Stimulated activated effector memory CD8-positive, alpha-beta T cell treated with anti-CD3 and anti-CD28 coated beads, Interleukin-12 subunit alpha, Interleukin-12 subunit beta, amount 100 ng/mL, for 72 hours (primary cell): ENCODE results near the gene SMAD2.
"Not testable (repeated sequence)": the region's sequence is repeated elsewhere in the genome, so short reads cannot be mapped to it uniquely, and the experiment has no call there.

Experiments
- ATAC-seq: fragments of 150-1000 bp; cut with Tn5 transposase; 2 replicates; pipeline ENCODE4 v1.10.0; 2021
- DNase-seq, 2 donors: peaks; one replicate each; pipeline ENCODE4 v3.0.0; 2021 to 2022; ENCODE audit warnings: low spot score in 2 of 2
- H3K27ac Mint-ChIP-seq: one replicate; pipeline ENCODE4 v1.8.0; 2022; ENCODE audit warnings: mild to moderate bottlenecking, mixed read lengths
- H3K36me3 Mint-ChIP-seq: one replicate; pipeline ENCODE4 v1.8.0; 2022; ENCODE audit warnings: mild to moderate bottlenecking, mixed read lengths
- H3K4me1 Mint-ChIP-seq: one replicate; pipeline ENCODE4 v1.8.0; 2022; ENCODE audit warnings: mixed read lengths
- H3K4me3 Mint-ChIP-seq: one replicate; pipeline ENCODE4 v1.8.0; 2022; ENCODE audit warnings: mild to moderate bottlenecking, mixed read lengths
- H3K9me3 Mint-ChIP-seq: one replicate; pipeline ENCODE4 v1.8.0; 2022; ENCODE audit warnings: mixed read lengths

Gene SMAD2

DNA sequence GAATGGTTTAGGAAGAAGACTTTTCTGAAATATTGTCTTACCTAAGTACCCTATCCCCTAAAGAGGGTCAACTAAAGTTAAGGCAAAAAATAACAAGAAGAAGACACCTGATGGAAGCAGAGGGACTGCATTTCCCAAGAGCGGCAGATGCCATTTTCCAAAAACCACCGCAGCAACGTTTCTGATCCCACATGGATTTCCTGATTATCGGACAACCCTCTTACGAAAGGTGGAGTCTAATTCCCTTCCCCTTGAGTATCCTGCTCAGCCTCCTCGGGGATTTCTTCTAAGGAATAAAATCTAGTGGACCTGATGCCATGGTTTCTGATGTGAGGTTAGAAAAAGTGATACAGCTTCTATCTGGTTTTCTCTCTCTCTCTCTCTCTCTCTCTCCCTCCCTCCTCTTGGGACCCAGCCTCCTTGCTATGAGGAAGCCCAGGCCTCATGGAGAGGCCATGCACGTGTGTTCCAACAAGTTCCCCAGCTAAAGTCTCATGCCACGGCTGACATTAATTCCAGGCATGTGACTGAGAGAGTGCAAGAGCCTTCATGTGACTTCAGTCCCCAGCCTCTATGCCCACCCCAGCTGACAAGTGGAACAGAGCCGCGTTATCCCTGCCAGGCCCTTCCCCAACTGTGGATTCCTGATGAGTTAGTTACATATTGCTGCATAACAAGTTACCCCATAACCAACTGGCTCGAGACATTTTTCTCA lies 150.3 kb downstream of the SMAD2 start:
- DNase-seq (peak in 1 of 2 donors; percentile 22), ATAC-seq (no peak)
- Mint-ChIP-seq H3K4me1 (no peaks in the 10 kb centered on the region), H3K4me3 (no peak overlapping the region), H3K36me3 (no peaks in the 10 kb centered on the region), H3K9me3 (peaks cover 9% of the 10 kb centered on the region), H3K27ac (no peak overlapping the region)

DNA sequence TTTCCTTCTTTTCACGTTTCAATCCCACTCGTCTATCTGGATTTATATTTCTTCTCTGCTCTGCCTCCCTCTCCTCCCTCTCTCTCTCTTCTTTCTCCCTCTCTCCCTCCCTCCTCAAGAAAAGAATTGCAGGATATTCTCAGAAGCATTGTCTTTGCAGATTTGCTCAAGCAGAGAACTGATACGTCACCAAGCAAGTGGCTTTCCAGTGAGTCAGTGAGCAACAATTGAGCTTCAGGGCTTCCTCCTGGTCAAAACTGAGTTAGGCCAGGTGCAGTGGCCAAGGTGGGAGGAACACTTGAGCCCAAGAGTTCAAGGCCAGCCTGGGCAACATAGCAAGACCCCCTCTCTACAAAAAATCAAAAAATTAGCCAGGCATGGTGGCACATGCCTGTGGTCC lies 151.1 kb downstream of the SMAD2 start:
- H3K4me1 Mint-ChIP-seq, result no peaks in the 10 kb centered on the region
- H3K36me3 Mint-ChIP-seq, result no peaks in the 10 kb centered on the region
- no peak for ATAC-seq
- no peak for DNase-seq
- peaks cover 6% of the 10 kb centered on the region for H3K9me3 Mint-ChIP-seq
- H3K4me3 Mint-ChIP-seq, result no peak overlapping the region
- H3K27ac Mint-ChIP-seq, result peak overlapping the region; percentile 29

DNA sequence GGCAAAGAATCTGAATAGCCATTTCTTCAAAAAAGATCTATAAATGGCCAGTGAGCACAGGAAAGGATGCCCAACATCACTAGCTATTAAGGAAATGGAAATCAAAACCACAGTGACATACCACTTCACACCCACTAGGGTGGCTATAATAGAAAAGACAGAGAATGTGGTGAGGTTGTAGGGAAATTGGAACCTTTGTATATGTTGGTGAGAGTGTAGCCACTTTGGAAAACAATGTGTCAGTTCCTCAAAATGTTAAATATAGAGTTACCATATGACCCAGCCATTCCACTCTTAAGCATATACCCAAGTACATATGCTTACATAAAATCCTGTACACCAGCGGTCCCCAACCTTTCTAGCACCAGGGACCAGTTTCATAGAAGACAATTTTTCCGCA lies 152.8 kb downstream of the SMAD2 start:
- Mint-ChIP-seq H3K27ac (no peak overlapping the region), H3K9me3 (no peaks in the 10 kb centered on the region), H3K36me3 (no peaks in the 10 kb centered on the region), H3K4me3 (no peak overlapping the region), H3K4me1 (no peaks in the 10 kb centered on the region)
- ATAC-seq (no peak), DNase-seq (no peak)

DNA sequence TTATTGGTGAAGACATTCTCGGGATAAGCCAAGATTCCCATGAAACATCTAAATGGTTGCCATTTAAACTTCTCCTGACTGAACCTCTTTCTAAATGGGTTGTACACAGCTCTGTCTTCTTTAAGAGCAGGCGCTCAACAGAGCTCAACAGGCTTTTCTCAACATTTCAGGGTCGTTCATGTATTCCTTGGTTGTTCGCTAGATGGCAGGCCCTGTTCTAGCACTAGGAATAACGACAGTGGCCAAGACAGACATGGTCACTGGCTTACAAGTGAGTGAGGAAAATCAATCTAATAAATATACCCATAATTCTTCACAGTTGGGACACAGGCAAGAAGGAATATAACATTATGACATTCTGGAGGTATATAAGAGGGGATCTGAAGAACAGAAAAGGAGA lies 154.5 kb downstream of the SMAD2 start:
- H3K4me3 Mint-ChIP-seq, result no peak overlapping the region
- ATAC-seq, result no peak
- DNase-seq, result no peak
- H3K36me3 Mint-ChIP-seq, result no peaks in the 10 kb centered on the region
- no peaks in the 10 kb centered on the region for H3K9me3 Mint-ChIP-seq
- H3K27ac Mint-ChIP-seq, result no peak overlapping the region
- H3K4me1 Mint-ChIP-seq, result no peaks in the 10 kb centered on the region

DNA sequence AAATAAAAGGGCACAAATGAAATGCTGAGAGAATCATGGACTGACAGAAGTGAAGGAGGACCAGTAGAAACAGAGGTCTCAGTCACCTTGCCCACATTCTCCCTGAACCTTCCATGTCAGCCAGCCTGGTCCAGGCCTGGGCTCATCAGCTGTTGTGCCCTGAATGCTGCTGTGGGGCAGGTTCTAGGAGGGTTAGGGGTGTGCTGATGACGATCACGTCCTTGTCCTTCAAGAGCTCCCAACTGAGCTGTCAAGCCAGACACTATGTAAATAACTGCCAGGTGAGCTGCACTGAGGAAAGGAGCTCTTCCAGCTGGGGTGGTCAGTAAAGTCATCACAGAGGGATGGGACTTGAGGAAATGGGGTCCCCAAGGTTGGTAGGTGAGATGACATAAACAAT lies 156.5 kb downstream of the SMAD2 start:
- Mint-ChIP-seq H3K36me3 (no peaks in the 10 kb centered on the region), H3K4me1 (no peaks in the 10 kb centered on the region), H3K9me3 (no peaks in the 10 kb centered on the region), H3K27ac (no peak overlapping the region), H3K4me3 (no peak overlapping the region)
- ATAC-seq, result no peak
- peak in 1 of 2 donors; percentile 38 for DNase-seq

- ATAC-seq (peak; percentile 59), DNase-seq (peak; percentile 56 to 83)
- Mint-ChIP-seq H3K4me3 (no peak overlapping the region), H3K27ac (no peak overlapping the region), H3K36me3 (no peaks in the 10 kb centered on the region), H3K9me3 (no peaks in the 10 kb centered on the region), H3K4me1 (no peaks in the 10 kb centered on the region)
Measured at GRCh38 chr18:47772374-47773248, 157.8 kb downstream of the SMAD2 start.

DNA sequence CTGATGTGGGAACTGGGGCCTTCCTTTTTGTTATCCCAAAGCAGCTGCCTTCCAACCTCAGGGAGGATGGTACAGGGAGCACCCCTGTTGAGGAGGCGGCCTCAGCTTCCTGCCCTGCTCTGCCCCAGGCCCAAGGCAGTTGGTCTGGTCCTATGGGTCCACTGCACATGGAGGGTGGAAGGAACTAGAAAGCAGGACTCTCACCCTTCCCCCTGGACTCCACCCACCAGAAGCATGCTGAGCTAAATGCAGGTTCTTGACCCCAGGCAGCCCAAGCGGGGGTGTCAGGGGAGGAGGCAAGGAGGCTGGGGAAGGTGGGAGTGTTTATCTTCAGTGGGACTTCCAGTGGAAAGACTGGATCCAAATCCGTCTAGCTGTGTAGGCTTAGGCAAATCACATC lies 158.5 kb downstream of the SMAD2 start:
- no peaks in the 10 kb centered on the region for H3K9me3 Mint-ChIP-seq
- H3K27ac Mint-ChIP-seq, result no peak overlapping the region
- no peaks in the 10 kb centered on the region for H3K36me3 Mint-ChIP-seq
- no peak overlapping the region for H3K4me3 Mint-ChIP-seq
- no peaks in the 10 kb centered on the region for H3K4me1 Mint-ChIP-seq
- DNase-seq (peak in 1 of 2 donors; percentile 47), ATAC-seq (no peak)

DNA sequence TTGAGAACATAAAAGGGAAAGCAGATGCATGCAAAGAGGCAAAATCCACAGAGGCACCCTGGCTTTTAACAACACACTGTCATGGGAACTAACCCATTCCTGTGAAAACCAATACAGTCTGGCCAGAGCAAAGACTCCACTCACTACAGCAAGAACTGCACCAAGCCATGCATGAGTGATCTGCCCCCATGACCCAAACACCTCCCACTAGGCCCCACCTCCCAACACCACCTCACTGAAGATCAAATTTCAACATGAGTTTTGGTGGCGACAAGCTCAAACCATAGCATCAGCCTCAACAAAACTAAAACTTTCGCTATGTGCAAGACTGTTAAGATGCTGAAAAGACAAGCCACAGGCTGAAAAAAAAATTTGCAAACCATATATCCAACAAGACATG lies 162.8 kb downstream of the SMAD2 start:
- no peak overlapping the region for H3K4me3 Mint-ChIP-seq
- no peaks in the 10 kb centered on the region for H3K9me3 Mint-ChIP-seq
- DNase-seq, result peak in 1 of 2 donors; percentile 45
- peak; percentile 52 for ATAC-seq
- no peak overlapping the region for H3K27ac Mint-ChIP-seq
- H3K36me3 Mint-ChIP-seq, result no peaks in the 10 kb centered on the region
- no peaks in the 10 kb centered on the region for H3K4me1 Mint-ChIP-seq

GRCh38 chr18:47767198-47767597 lies 163.3 kb downstream of the SMAD2 start:
- H3K4me1 Mint-ChIP-seq, H3K27ac Mint-ChIP-seq: not testable (repeated sequence)

More at GRCh38 chr18:47767198-47767597, 163.3 kb downstream of the SMAD2 start:
- H3K36me3 Mint-ChIP-seq, ATAC-seq, DNase-seq, H3K9me3 Mint-ChIP-seq, H3K4me3 Mint-ChIP-seq: not testable (repeated sequence)
